Epithelial cell of proximal tubule (primary cell): Measurements from ENCODE around the gene PHACTR1. TPM values are rescaled to one million over a fixed set of nuclear protein-coding genes. Genes with fewer than 3 reads are reported as not detected.

Source experiments
- DNase-seq: peaks from one replicate; pipeline ENCODE4 v3.0.0-alpha.2; 2011; ENCODE audit warnings: low read depth
- H3K4me3 ChIP-seq: 2 replicates; pipeline ENCODE4 v1.5.1; 2011; ENCODE audit warnings: low read depth, mild to moderate bottlenecking, low read length
- total RNA-seq: library from RNA; depleted of rRNA; stranded (reverse); fragments of >200 nt; gene quantifications from 2 replicates; pipeline ENCODE4 v1.2.3, GENCODE V29; 2015
- TF ChIP-seq, protein P1 (sequence below): conservative IDR thresholded peaks from 2 replicates; pipeline ENCODE4 v1.5.1; 2012; ENCODE audit warnings: low read depth, mild to moderate bottlenecking, low read length

The PHACTR1 gene
- total RNA-seq, 1 donor from 2014 or later = 0.98 TPM

DNA sequence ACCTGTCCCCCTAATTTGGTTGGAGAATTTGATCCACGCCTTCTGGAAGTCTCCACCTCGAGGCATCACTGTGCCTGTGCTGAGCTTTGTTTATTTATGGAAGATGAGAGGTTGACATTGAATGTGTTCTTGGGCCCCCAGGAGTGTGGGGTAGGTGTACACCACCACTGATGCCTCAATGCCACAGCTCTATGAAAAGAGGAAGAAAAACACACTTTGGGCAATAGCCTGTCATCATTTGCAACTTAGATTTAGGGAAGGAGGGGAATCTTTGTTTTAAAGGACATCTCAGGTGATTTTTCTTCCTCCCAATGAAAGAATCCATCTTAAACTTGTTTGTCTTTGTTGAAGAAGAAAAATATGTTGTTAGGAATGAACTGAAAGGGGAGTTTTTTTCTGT is 569.1 kb downstream of the PHACTR1 start:
- no peak for DNase-seq
- TF ChIP-seq, protein P1, sequence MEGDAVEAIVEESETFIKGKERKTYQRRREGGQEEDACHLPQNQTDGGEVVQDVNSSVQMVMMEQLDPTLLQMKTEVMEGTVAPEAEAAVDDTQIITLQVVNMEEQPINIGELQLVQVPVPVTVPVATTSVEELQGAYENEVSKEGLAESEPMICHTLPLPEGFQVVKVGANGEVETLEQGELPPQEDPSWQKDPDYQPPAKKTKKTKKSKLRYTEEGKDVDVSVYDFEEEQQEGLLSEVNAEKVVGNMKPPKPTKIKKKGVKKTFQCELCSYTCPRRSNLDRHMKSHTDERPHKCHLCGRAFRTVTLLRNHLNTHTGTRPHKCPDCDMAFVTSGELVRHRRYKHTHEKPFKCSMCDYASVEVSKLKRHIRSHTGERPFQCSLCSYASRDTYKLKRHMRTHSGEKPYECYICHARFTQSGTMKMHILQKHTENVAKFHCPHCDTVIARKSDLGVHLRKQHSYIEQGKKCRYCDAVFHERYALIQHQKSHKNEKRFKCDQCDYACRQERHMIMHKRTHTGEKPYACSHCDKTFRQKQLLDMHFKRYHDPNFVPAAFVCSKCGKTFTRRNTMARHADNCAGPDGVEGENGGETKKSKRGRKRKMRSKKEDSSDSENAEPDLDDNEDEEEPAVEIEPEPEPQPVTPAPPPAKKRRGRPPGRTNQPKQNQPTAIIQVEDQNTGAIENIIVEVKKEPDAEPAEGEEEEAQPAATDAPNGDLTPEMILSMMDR = no peak
- H3K4me3 ChIP-seq = no peak overlapping the region

DNA sequence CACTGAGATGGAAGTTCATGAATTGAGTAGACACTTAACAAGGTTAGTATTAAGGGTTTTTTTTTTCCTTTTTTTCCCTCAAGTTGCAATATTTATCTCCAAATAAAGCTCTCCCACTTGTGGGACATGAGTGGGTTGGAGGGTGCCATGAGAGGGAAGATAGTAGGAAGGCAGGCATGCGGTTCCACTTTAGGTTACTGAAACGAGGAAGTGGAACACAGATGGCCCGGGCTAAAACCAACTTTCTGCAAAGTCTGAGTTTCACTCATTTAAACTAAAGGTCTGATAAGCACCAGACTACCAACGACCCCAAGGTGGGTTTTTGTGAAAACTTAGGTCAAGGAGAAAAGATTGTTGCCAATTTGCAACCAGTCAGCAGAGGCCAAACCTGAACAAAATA is 569.6 kb downstream of the PHACTR1 start:
- no peak overlapping the region for H3K4me3 ChIP-seq
- no peak for DNase-seq
- TF ChIP-seq, protein P1 = no peak

DNA sequence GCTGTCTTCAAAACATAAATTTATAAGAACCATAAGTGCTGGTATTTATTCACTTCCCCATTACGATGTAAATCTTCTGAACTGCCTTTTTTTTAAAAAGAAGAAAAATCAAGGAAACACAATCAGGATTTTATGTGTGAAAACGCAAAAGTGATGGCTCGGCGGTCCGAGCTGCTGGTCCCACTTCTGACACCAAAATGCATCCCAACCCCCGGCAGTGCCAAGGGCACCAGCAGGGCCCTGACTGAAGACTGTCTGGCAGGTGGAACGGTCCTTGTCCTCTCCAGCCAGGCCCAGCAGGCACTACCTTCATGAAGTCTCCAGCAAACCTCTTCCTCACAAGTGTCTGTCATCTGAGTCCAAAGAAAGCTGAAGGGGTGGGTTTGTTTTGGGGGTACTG is 570.5 kb downstream of the PHACTR1 start:
- DNase-seq = no peak
- TF ChIP-seq, protein P1 = no peak
- H3K4me3 ChIP-seq = no peak overlapping the region

DNA sequence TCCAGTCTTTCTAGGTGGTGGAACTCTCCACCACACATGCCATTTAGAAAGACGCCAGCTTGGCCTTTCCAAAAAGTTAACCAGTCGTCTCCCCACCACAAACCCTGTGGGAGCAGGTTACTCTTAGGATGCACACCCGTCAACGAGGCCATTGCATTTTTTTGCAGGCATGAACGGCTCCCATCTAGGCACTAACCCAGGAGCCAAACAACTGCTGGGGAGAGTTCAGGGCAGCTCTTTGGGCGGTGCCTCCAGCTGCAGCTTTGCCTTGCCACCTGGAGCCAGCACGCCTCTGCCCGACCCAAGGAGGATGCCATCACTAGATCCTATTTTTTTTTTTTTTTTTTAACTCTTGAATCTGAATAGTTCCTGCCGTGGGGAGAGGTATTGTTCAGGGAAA is 571.9 kb downstream of the PHACTR1 start:
- TF ChIP-seq, protein P1 = no peak
- no peak overlapping the region for H3K4me3 ChIP-seq
- no peak for DNase-seq

DNA sequence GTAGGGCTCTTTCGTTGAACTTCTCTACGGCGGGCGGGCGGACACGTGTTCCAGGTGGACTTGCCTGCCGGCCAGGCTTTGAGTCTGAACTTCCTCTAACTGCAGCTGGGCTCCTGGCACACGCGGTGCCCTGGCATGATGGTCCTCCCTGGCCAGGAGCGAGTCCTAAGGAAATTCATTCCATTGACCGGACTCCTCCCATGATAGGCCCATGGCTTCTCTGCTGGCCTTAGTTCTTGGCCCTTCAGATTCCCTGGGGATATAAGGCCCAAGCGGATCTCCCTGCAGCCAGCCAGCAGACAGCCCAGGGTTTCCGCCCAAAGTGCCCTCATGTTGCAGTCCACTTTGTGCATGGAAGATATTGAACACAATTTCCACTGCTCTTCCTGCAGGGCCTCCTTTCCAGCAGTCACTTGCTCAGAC is 572.4 kb downstream of the PHACTR1 start:
- no peak overlapping the region for H3K4me3 ChIP-seq
- DNase-seq = no peak
- TF ChIP-seq, protein P1 = no peak

DNA sequence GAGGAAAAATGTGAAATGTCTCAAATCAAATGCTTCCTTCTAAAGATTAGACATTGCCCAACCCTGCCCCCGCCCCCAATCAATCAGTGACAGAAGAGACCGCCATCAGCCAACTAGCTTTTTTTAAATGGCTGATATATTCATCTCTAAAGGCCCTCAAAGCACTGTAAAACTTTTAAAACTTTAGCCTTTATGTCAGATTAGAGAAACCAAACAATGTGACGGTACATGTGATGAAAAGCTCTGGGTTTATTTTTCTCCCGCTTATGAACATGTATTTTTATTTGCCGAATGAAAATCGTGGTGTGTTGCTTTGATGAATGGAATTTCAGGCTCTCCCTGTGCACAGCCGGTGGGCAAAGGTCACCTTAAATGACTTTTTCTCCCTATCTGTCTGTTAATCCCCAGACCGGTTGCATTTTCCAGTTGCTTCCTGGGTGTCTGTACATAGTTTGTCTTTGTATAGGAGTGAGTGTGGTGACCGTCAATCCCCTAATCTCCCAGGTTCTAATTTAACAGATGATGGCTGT is 573.3 kb downstream of the PHACTR1 start:
- DNase-seq = no peak
- no peak overlapping the region for H3K4me3 ChIP-seq
- TF ChIP-seq, protein P1 = no peak

DNA sequence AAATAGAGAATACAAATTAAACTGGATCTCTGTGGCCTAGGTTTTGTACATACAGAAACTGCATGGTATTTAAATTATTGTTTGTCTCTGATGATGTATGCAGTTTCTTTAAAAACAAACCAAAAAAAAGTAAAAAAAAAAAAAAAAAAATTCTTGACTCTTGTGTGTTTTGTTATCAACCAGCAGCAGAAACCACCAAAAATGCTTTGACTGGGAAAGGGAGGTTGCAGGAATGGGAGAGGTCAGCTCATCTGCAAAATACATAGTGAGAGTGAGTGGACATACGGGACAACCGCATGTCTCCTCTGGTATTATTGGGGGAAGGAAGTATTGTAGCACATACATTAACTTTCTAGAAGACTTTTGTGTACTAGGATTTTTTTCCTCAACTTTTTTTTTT is 573.8 kb downstream of the PHACTR1 start:
- DNase-seq = no peak
- H3K4me3 ChIP-seq = no peak overlapping the region
- TF ChIP-seq, protein P1 = no peak
